HG02798 (cell line): ENCODE data around the gene AUH.

ENCODE experiments used
- ATAC-seq: cut with Tn5 transposase; IDR thresholded peaks from one replicate; pipeline ENCODE4 v1.9.1; 2021; ENCODE audit warnings: mild to moderate bottlenecking; ENCODE audit not compliant: unreplicated experiment, poor library complexity

Gene AUH

GRCh38 chr9:91301161-91301560 is 60.6 kb downstream of the AUH start:
- ATAC-seq = no peak

- ATAC-seq = no peak
These were observed 63.4 kb downstream of the AUH start for GRCh38 chr9:91298311-91298710.

DNA sequence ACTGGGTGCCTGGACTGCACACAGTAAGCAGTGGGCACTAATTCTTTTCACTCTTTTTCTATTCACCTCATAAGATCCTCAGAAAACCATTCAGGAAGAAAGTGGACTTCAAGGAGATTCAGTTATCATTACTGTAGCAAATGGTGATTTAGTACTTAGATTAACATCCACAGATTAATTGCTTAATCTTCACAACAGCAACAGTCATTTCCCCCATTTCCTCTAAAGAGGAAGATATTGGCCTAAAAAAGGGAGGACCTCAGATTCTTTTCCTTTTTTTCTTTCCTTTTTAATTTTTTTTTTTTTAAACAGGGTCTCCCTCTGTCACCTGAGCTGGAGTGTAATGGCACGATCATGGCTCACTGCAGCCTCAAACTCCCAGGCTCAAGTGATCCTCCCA is 64.4 kb downstream of the AUH start:
- ATAC-seq = no peak

DNA sequence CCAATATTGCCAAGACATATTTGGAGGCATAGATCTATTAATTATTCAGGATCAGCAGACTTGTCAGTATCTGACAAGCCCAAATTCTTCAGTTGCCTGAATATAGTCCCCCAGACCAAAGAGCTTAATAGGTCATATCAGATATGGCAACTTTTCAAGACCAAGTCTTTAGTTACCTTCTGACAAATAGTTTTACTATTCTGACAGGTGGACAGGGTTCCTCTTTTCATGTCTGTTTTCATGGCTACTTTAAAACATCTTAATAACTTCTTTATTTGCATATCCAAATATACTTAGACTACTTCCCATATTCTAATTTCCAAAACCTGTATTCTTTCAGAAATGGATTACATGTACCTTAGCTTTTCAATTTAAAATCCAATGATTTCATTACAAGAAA is 65.4 kb downstream of the AUH start:
- no peak for ATAC-seq

- ATAC-seq = no peak
These were observed 66.4 kb downstream of the AUH start for GRCh38 chr9:91295357-91295756.

GRCh38 chr9:91291866-91292265 is 69.9 kb downstream of the AUH start:
- no peak for ATAC-seq

GRCh38 chr9:91289244-91289643 is 72.5 kb downstream of the AUH start:
- ATAC-seq = no peak

DNA sequence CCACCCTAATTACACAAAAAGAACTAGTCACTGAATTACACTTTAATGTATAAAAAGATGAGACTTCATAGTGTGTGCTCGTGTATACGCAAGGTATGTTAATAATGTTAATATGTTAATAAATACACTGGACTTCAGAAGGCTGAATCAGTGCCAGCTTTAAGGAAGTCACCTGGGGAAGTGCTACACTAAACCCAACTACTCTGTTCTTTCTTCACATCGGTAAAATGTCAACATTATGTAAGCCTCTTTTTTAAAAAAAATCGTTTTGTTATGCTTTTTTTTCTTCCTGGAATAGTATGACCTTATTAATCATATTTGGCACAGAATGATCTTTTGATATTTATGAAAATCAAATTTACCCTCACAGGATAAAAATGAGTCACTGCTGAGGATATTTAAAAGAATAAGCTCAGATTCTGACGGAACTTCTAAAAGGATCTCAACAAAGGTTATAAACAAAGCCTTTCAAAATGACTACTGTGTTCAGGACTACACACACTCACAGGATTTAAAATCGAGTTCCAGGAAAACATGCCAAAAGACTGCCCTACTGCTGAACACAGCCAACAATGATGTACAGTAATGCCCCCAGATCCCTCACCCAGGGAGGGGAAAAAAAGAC is 75.9 kb downstream of the AUH start:
- no peak for ATAC-seq

GRCh38 chr9:91282292-91282691 is 79.4 kb downstream of the AUH start:
- ATAC-seq = no peak

GRCh38 chr9:91279296-91280204 is 82.2 kb downstream of the AUH start:
- ATAC-seq = no peak

GRCh38 chr9:91276513-91276912 is 85.2 kb downstream of the AUH start:
- no peak for ATAC-seq

DNA sequence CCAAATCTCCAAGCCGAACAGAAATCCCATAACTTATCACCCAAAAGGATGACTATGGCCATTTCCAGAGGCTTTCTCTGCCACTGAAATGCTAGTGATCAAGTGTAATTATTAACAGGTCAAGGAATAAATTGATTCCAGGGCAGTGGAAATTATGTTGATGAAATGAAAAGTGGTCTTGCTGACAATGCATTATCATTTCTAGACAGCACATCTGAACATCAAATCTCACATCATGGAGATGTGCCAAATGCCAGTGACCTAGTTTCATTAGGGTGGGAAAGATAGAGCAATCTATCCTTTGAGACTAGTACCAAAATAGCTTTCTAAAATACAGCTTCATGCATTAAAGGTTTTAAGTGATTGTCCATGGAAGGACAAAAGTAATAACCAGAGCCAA is 86.1 kb downstream of the AUH start:
- ATAC-seq = no peak

DNA sequence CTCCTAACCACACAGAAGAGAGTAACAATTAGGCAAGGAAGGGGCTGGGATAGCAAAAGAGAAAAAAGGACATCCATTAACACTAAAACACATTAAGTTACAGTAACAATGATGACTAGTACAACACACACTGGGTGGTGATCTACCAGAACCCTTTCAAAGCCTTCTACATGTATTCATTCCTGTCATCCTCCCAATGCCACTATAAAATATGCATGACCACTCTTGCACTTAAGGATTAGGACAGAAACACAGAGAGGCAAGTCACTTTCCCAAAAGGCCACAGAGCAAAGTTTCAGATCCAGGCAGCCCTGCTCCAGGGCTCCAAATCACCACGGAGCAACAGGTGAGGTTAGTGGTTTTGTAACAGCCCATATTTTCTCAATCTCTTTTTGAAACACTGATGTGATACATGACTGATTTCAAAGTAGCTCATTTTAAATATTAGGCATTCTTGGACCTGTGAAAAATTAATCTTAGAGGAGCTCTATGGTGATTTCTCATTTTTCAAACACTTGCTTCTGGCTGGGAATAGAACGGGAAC is 86.7 kb downstream of the AUH start:
- no peak for ATAC-seq

DNA sequence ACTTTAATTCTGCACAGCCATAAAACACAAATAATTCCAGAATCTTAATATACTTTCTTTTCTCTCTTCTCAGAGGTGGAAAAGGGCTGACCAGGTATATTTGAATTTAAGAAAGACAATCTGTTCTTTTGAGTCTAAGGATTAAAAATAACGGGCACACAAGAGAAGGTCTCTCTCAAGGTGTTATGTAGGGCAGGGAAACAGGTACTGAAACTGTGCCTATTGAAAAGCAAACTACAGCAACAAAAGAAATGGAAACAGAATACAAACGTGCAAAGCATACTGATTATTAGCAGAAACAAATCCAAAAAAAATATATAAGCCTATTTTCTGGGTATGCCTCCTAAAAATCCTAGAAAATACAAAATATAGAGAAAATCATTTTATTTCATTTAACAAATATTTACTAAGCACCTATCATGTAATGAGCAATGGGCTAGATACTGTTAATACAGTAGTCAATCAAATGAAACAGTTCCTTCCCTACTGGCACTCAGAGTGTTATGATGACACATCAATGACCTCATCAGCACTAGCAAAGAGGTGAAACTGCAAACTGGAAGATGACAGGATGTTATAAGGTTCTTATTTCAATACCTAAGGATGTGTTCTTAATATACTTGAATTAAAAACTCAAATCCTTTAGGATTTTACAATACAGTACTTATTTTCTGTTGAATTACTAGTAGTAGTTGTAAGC is 87.7 kb downstream of the AUH start:
- no peak for ATAC-seq

- no peak for ATAC-seq
These were observed 90.6 kb downstream of the AUH start for GRCh38 chr9:91271156-91271555.

DNA sequence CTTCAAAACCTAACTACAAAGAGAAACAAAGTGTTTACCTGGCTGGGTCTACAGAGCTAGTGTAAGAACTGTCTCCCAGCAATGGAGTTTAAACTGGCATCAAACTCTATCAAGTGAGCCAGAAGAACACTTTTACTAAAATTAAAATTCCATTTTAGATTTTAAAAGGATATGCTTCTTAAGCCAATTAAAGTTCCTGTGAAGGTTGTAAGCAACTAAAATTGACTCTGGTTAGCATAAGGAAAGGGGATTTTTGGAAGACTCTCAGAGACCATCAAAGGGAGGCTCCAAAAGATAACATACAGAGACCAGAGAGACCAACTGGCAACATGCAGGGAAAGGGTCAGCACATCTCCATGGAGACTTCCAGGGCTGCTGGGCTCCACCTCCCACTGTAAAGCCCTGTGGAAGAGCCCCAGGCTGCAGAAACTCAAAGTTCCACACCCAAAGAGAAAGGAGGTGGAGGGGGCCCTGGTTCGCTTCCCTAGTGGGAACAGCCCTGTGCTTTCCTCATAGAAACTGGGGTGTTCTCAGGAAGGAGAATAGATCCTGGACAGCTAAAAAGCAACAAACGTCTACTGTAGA is 91.7 kb downstream of the AUH start:
- no peak for ATAC-seq

GRCh38 chr9:91266448-91266847 is 95.3 kb downstream of the AUH start:
- no peak for ATAC-seq

DNA sequence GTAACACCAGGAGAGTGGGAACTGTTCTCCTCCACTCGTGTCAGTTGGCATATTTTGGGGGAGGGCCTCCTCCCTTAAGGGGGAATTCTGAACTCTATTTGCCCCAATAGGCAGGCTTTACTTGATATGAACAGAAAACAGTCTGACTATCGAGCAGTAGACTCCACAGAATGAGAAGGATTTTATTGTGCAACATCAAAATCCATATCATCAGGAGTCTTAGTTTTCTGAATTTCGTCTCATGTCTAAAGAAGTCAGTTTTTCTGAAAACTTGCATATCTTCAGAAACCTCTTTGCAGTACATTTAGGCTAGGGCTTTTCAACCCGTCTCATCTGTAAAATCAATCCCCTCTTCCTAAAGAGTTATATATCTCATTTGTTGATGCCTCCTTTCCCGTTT is 96.2 kb downstream of the AUH start:
- ATAC-seq = no peak

DNA sequence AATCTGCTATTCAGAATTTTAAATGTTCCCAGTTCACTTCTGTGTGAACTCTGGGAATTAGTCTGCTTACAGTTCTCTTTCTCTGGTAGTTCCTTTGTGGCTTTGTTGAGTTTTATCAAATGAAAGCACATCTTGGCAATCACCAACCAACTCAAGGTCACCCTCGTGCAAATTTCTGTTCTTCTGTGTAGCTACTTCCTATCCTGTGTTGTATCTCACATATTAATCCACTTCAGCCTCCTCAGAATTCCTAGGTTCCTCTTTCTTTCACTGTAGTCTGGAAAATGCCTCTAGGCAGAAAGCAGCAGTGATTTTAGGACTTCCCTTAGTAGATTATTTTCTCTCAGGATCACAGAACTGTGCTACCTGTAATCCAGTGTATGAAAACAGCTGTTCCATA is 100.3 kb downstream of the AUH start:
- ATAC-seq = no peak

DNA sequence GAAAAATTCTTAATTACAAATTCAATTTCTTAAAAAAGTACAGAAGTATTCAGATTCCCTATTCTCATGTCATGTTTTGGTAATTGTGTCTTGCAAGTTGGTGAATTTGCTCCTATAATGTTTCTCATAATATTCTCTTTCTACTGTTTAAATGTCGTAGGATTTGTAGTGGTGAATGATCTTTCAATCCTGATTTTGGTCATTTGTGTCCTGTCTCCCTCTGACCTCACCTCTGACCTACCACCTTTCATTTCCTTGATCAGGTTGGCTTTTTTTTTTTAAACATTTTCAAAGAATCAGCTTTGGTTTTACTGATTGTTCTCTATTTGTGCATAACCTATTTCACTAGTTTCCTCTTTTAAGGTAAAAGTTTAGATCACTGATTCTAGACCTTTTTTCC is 102.6 kb downstream of the AUH start:
- no peak for ATAC-seq

DNA sequence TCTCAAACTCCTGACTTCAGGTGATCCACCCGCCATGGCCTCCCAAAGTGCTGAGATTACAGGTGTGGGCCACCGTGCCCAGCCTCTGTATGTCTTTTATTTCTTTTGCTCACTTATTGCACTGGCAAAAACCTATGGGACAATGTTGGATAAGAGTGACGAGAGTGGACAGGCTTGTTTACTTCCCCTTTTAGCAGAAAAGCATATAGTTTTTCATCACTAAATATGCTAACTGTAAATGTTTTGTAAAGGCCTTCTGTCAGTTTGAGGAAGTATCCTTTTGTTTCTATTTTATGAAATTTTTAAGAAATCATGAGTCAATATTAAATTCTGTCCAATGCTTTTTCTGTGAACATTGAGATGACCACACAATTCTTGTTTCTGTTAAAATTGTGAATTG is 103.3 kb downstream of the AUH start:
- ATAC-seq = no peak
